ENCODE measurements around the gene TMPRSS3. TPM values are rescaled to one million over a fixed set of nuclear protein-coding genes. Genes with fewer than 3 reads are reported as not detected.

The TMPRSS3 gene
- polyA plus RNA-seq, 1 experiment = not detected

- ChIA-PET CTCF (no interaction called here), POLR2A (no interaction called here)
- Histone ChIP-seq H3K9me3 (ENCODE audit: control insufficient read depth, insufficient read depth, low read length) (no peaks in the 10 kb centered on the region; the same call in 1 of the 2 replicates), H3K27me3 (ENCODE audit: control insufficient read depth, insufficient read depth, low read length) (peaks cover 2% of the 10 kb centered on the region), H3K4me3 (ENCODE audit: low read depth, low read length) (no peak overlapping the region), H3K27ac (ENCODE audit: low read depth, low read length) (no peak overlapping the region)
- no peak for DNase-seq (ENCODE audit: low read depth, low spot score)
- TF ChIP-seq CTCF (IDR thresholded peaks at IDR 0.05; ENCODE audit: low read depth, low read length) = no peak
Measured at GRCh38 chr21:42406201-42406621, 10.4 kb upstream of the TMPRSS3 start.

- Histone ChIP-seq H3K27me3 (ENCODE audit: control insufficient read depth, insufficient read depth, low read length) (peaks cover 2% of the 10 kb centered on the region), H3K27ac (ENCODE audit: low read depth, low read length) (no peak overlapping the region), H3K4me3 (ENCODE audit: low read depth, low read length) (no peak overlapping the region), H3K9me3 (ENCODE audit: control insufficient read depth, insufficient read depth, low read length) (no peaks in the 10 kb centered on the region; the same call in 1 of the 2 replicates)
- DNase-seq (ENCODE audit: low read depth, low spot score) = no peak
- ChIA-PET POLR2A (no interaction called here), CTCF (no interaction called here)
- no peak for TF ChIP-seq CTCF (IDR thresholded peaks at IDR 0.05; ENCODE audit: low read depth, low read length)
Measured at GRCh38 chr21:42405064-42406013, 9.5 kb upstream of the TMPRSS3 start.

GRCh38 chr21:42404539-42404938 is 8.7 kb upstream of the TMPRSS3 start:
- H3K27me3 ChIP-seq (ENCODE audit: control insufficient read depth, insufficient read depth, low read length) = peaks cover 2% of the 10 kb centered on the region
- DNase-seq (ENCODE audit: low read depth, low spot score) = no peak
- CTCF ChIA-PET = no interaction called here
- no peak for TF ChIP-seq CTCF (IDR thresholded peaks at IDR 0.05; ENCODE audit: low read depth, low read length)
- H3K9me3 ChIP-seq (ENCODE audit: control insufficient read depth, insufficient read depth, low read length) = no peaks in the 10 kb centered on the region; the same call in 1 of the 2 replicates
- POLR2A ChIA-PET = no interaction called here
- no peak overlapping the region for H3K4me3 ChIP-seq (ENCODE audit: low read depth, low read length)
- no peak overlapping the region for H3K27ac ChIP-seq (ENCODE audit: low read depth, low read length)

GRCh38 chr21:42403611-42404231 is 7.9 kb upstream of the TMPRSS3 start, which contains the start of gene UBASH3A:
Gene UBASH3A, plus strand, starts transcription at chr21:42403902. Its CDS starts 44 bp downstream, at chr21:42403946.
- Histone ChIP-seq H3K27me3 (ENCODE audit: control insufficient read depth, insufficient read depth, low read length) (peaks cover 2% of the 10 kb centered on the region), H3K9me3 (ENCODE audit: control insufficient read depth, insufficient read depth, low read length) (no peaks in the 10 kb centered on the region; the same call in 1 of the 2 replicates), H3K27ac (ENCODE audit: low read depth, low read length) (no peak within 1 kb of the TSS), H3K4me3 (ENCODE audit: low read depth, low read length) (no peak within 1 kb of the TSS)
- TF ChIP-seq CTCF (IDR thresholded peaks at IDR 0.05; ENCODE audit: low read depth, low read length) = no peak
- no peak for DNase-seq (ENCODE audit: low read depth, low spot score)
- ChIA-PET CTCF (no interaction called here), POLR2A (no interaction called here)

- DNase-seq (ENCODE audit: low read depth, low spot score) = no peak
- ChIA-PET POLR2A (no interaction called here), CTCF (no interaction called here)
- no peak overlapping the region for H3K27ac ChIP-seq (ENCODE audit: low read depth, low read length)
- no peak overlapping the region for H3K4me3 ChIP-seq (ENCODE audit: low read depth, low read length)
- no peaks in the 10 kb centered on the region; the same call in 1 of the 2 replicates for H3K9me3 ChIP-seq (ENCODE audit: control insufficient read depth, insufficient read depth, low read length)
- no peak for TF ChIP-seq CTCF (IDR thresholded peaks at IDR 0.05; ENCODE audit: low read depth, low read length)
- peaks cover 2% of the 10 kb centered on the region for H3K27me3 ChIP-seq (ENCODE audit: control insufficient read depth, insufficient read depth, low read length)
Measured at GRCh38 chr21:42401820-42402251, 6.0 kb upstream of the TMPRSS3 start.
